Endodermal cell (in vitro differentiated cells): ENCODE results near the gene ZNF486. TPM values are rescaled to one million over a fixed set of nuclear protein-coding genes. Genes with fewer than 3 reads are reported as not detected.
"Not testable (repeated sequence)": the region's sequence is repeated elsewhere in the genome, so short reads cannot be mapped to it uniquely, and the experiment has no call there.

Source experiments
- DNase-seq: peaks from one replicate; pipeline ENCODE4 v3.0.0-alpha.2; 2017
- H3K27ac ChIP-seq: 2 replicates; pipeline ENCODE4 v1.5.1; 2013; ENCODE audit warnings: mild to moderate bottlenecking, low read depth, low read length, moderate library complexity
- H3K27me3 ChIP-seq: 2 replicates; pipeline ENCODE4 v1.6.1; 2013; ENCODE audit warnings: mild to moderate bottlenecking, low read length, moderate library complexity; ENCODE audit not compliant: insufficient read depth, control insufficient read depth, poor library complexity, severe bottlenecking
- H3K36me3 ChIP-seq: 2 replicates; pipeline ENCODE4 v1.7.0; 2013; ENCODE audit warnings: mild to moderate bottlenecking, low read length, moderate library complexity; ENCODE audit not compliant: control insufficient read depth, insufficient read depth
- H3K4me1 ChIP-seq: one replicate; pipeline ENCODE4 v1.7.0; 2013; ENCODE audit warnings: low read length; ENCODE audit not compliant: control insufficient read depth, insufficient read depth
- H3K4me3 ChIP-seq: 2 replicates; pipeline ENCODE4 v1.5.1; 2013; ENCODE audit warnings: mild to moderate bottlenecking, low read length, moderate library complexity
- H3K9ac ChIP-seq: 2 replicates; pipeline ENCODE4 v1.6.1; 2013; ENCODE audit warnings: mild to moderate bottlenecking, low read length, moderate library complexity; ENCODE audit not compliant: poor library complexity, severe bottlenecking; ENCODE audit errors: extremely low read depth
- H3K9me3 ChIP-seq: 2 replicates; pipeline ENCODE4 v1.6.1; 2013; ENCODE audit warnings: mild to moderate bottlenecking, low read length, moderate library complexity; ENCODE audit not compliant: control insufficient read depth
- H3K27ac Mint-ChIP-seq: 2 replicates; pipeline ENCODE4 v1.8.0; 2020; ENCODE audit warnings: mixed read lengths
- H3K27me3 Mint-ChIP-seq: 2 replicates; pipeline ENCODE4 v1.8.0; 2021; ENCODE audit warnings: mild to moderate bottlenecking, mixed read lengths; ENCODE audit not compliant: insufficient read depth
- H3K36me3 Mint-ChIP-seq: 2 replicates; pipeline ENCODE4 v1.8.0; 2020; ENCODE audit warnings: low read depth, mixed read lengths
- H3K4me1 Mint-ChIP-seq: 2 replicates; pipeline ENCODE4 v1.8.0; 2020; ENCODE audit warnings: mixed read lengths
- H3K4me3 Mint-ChIP-seq: 2 replicates; pipeline ENCODE4 v1.8.0; 2020; ENCODE audit warnings: mild to moderate bottlenecking, moderate library complexity, mixed read lengths
- H3K9me3 Mint-ChIP-seq: 2 replicates; pipeline ENCODE4 v1.8.0; 2020; ENCODE audit warnings: mild to moderate bottlenecking, mixed read lengths
- WGBS, 2 experiments: methylation state at CpG; one replicate each; pipeline versions ENCODE4 v1.1.5 to v1.1.7; 2013; ENCODE audit warnings: missing lambda C conversion rate in 2 of 2, mixed read lengths in 1 of 2; ENCODE audit not compliant: insufficient coverage in 1 of 2, insufficient read length in 1 of 2; 5-methylcytosine and 5-hydroxymethylcytosine counted together
- total RNA-seq, 2 donors: library from RNA; stranded (reverse); fragmentation: NEBNext Ultra II Directional in 1 of 2; extraction: Animal tissue kit (Norgen Biotek cat#: 25700) in 1 of 2; gene quantifications; 2 replicates in 1 of 2; 3 replicates in 1 of 2; pipeline ENCODE4 v1.2.1, GENCODE V29; 2021
- TF ChIP-seq, protein P1 (sequence below): fragments of 200-600 bp; sonication (generic); conservative IDR thresholded peaks from 2 replicates; pipeline ENCODE4 v1.5.0; 2021; ENCODE audit warnings: antibody characterized with exemption, mild to moderate bottlenecking

ZNF486 gene
- total RNA-seq, 2 donors from 2014 or later: 20.4 to 27.6 TPM

DNA sequence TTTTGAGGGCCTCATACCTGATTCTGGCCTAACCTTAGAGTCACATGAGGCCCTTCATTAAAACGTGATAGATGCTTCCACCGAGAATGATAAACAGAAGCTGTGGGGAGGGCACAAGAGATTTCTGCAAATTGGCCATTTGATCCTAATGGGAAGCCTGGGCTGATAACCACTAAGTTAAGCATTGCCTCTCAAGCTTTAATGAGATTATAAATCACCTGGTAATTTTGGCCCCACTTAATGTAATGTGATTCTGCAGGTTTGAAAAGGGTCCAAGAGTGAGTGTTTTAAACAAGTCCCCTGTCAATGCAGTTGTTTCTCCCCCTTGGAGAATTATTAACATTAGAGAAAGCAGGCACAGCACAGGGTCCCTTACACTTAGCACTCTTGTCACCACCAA lies 42.0 kb downstream of the ZNF486 start:
- TF ChIP-seq, protein P1, sequence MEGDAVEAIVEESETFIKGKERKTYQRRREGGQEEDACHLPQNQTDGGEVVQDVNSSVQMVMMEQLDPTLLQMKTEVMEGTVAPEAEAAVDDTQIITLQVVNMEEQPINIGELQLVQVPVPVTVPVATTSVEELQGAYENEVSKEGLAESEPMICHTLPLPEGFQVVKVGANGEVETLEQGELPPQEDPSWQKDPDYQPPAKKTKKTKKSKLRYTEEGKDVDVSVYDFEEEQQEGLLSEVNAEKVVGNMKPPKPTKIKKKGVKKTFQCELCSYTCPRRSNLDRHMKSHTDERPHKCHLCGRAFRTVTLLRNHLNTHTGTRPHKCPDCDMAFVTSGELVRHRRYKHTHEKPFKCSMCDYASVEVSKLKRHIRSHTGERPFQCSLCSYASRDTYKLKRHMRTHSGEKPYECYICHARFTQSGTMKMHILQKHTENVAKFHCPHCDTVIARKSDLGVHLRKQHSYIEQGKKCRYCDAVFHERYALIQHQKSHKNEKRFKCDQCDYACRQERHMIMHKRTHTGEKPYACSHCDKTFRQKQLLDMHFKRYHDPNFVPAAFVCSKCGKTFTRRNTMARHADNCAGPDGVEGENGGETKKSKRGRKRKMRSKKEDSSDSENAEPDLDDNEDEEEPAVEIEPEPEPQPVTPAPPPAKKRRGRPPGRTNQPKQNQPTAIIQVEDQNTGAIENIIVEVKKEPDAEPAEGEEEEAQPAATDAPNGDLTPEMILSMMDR: no peak
- Histone ChIP-seq H3K4me1 (no peaks in the 10 kb centered on the region), H3K27me3 (no peaks in the 10 kb centered on the region), H3K27ac (no peak overlapping the region), H3K9ac (no peak overlapping the region), H3K36me3 (peaks cover 75% of the 10 kb centered on the region), H3K4me3 (no peak overlapping the region), H3K9me3 (peaks cover 6% of the 10 kb centered on the region)
- Mint-ChIP-seq H3K36me3 (peaks cover 61% of the 10 kb centered on the region), H3K9me3 (peaks cover 9% of the 10 kb centered on the region), H3K27ac (peak overlapping the region; percentile 48), H3K27me3 (no peaks in the 10 kb centered on the region), H3K4me3 (no peak overlapping the region), H3K4me1 (peaks cover 16% of the 10 kb centered on the region)
- WGBS, 2 experiments: 89 to 91% methylated on average over 2 of the region's 2 CpGs
- no peak for DNase-seq

DNA sequence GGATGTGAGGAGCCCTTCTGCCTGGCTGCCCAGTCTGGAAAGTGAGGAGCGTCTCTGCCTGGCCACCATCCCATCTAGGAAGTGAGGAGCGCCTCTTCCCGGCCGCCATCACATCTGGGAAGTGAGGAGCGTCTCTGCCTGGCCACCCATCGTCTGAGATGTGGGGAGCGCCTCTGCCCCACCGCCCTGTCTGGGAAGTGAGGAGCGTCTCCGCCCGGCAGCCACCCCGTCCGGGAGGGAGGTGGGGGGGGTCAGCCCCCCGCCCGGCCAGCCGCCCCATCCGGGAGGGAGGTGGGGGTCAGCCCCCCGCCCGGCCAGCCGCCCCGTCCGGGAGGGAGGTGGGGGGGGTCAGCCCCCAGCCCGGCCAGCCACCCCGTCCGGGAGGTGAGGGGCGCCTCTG lies 47.4 kb downstream of the ZNF486 start:
- WGBS, 2 experiments: 97 to 100% methylated on average over 1 to 23 of the region's 26 CpGs
- not testable (repeated sequence) for H3K4me3 ChIP-seq, H3K27ac ChIP-seq, DNase-seq, H3K9me3 ChIP-seq, H3K27ac Mint-ChIP-seq, H3K4me1 ChIP-seq, H3K27me3 Mint-ChIP-seq, H3K9ac ChIP-seq, H3K4me3 Mint-ChIP-seq, H3K27me3 ChIP-seq
- peaks cover 28% of the 10 kb centered on the region for H3K4me1 Mint-ChIP-seq
- peaks cover 50% of the 10 kb centered on the region for H3K36me3 ChIP-seq
- peaks cover 50% of the 10 kb centered on the region for H3K36me3 Mint-ChIP-seq
- peaks cover 15% of the 10 kb centered on the region for H3K9me3 Mint-ChIP-seq

DNA sequence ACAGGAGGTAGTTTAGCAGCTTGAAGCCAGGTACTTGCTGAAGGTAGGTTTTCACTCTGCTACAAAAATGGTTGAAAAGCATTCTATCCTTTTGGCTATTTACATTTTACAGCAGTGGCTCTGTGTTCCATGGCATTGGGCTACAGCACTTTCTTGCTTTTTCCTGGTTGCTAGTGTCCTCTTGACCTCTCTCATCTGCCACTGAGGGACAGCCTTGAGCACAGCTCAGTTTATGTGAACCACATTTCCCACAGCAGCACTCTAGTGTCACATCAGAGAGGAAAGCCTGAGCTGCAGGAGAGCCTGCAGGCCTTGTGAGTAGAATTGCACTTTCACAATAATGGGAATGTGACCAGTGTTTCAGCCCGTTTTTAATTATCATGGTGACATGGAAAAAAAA lies 54.6 kb downstream of the ZNF486 start:
- not testable (repeated sequence) for H3K9me3 Mint-ChIP-seq, H3K4me1 ChIP-seq, H3K27me3 ChIP-seq, DNase-seq, H3K27me3 Mint-ChIP-seq, H3K27ac Mint-ChIP-seq, H3K27ac ChIP-seq, H3K9ac ChIP-seq, H3K4me3 ChIP-seq, H3K4me3 Mint-ChIP-seq
- H3K36me3 Mint-ChIP-seq: peaks cover 47% of the 10 kb centered on the region
- peaks cover 53% of the 10 kb centered on the region for H3K36me3 ChIP-seq
- H3K4me1 Mint-ChIP-seq: peaks cover 49% of the 10 kb centered on the region
- WGBS, 2 experiments: 86 to 95% methylated on average over 1 of the region's 1 CpG
- H3K9me3 ChIP-seq: peaks cover 18% of the 10 kb centered on the region

DNA sequence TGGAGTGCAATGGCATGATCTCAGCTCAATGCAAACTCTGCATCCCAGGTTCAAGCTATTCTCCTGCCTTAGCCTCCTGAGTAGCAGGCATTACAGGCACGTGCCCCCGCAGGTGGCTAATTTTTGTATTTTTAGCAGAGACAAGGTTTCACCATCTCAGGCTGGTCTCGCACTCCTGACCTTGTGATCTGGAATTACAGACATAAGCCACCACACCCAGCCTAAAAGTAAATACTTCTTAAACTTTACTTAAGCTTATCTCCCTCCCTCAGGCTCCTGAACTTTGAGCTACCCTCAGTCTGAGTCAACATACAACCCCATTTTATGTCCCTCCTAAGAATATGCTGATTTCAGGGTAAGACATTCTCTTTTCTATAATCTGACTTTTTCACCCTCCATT lies 66.1 kb downstream of the ZNF486 start:
- TF ChIP-seq, protein P1: no peak
- Mint-ChIP-seq H3K27me3 (no peaks in the 10 kb centered on the region), H3K27ac (peak overlapping the region; percentile 52), H3K36me3 (peaks cover 85% of the 10 kb centered on the region), H3K4me1 (peaks cover 35% of the 10 kb centered on the region), H3K9me3 (peaks cover 46% of the 10 kb centered on the region), H3K4me3 (peak overlapping the region; percentile 32)
- no peaks in the 10 kb centered on the region for H3K27me3 ChIP-seq
- H3K9ac ChIP-seq: no peak overlapping the region
- H3K4me1 ChIP-seq: no peaks in the 10 kb centered on the region
- peak overlapping the region; percentile 98 for H3K4me3 ChIP-seq
- no peak overlapping the region for H3K27ac ChIP-seq
- WGBS, 2 experiments: 86 to 100% methylated on average over 2 to 3 of the region's 3 CpGs
- H3K36me3 ChIP-seq: peaks cover 71% of the 10 kb centered on the region
- peaks cover 70% of the 10 kb centered on the region for H3K9me3 ChIP-seq
- no peak for DNase-seq
